HG03378 (cell line): ENCODE results near the gene HOXC9.

Experiments
- ATAC-seq: cut with Tn5 transposase; IDR thresholded peaks from one replicate; pipeline ENCODE4 v1.9.1; 2021; ENCODE audit warnings: mild to moderate bottlenecking, moderate library complexity; ENCODE audit not compliant: unreplicated experiment

HOXC9 gene

DNA sequence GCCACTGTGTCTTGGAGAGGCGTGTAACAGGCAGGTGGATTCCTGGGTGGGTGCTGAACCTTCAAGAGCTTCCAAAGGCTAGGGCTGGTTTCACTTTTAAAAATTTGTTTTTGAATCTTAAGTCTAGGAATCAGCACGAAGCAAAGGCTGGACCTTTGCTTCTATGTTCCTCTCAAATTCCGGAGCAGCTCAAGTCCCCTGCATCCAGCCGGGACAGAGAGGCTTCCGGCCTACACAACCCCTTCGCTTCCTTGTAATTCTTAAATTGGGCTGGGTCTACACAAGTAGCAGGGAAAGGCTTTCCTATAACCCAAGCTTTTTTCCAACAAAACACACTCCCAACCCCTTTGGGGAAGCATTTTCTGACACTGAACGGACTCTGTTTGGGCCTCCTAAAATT lies 37.0 kb upstream of the HOXC9 start:
- ATAC-seq = no peak

DNA sequence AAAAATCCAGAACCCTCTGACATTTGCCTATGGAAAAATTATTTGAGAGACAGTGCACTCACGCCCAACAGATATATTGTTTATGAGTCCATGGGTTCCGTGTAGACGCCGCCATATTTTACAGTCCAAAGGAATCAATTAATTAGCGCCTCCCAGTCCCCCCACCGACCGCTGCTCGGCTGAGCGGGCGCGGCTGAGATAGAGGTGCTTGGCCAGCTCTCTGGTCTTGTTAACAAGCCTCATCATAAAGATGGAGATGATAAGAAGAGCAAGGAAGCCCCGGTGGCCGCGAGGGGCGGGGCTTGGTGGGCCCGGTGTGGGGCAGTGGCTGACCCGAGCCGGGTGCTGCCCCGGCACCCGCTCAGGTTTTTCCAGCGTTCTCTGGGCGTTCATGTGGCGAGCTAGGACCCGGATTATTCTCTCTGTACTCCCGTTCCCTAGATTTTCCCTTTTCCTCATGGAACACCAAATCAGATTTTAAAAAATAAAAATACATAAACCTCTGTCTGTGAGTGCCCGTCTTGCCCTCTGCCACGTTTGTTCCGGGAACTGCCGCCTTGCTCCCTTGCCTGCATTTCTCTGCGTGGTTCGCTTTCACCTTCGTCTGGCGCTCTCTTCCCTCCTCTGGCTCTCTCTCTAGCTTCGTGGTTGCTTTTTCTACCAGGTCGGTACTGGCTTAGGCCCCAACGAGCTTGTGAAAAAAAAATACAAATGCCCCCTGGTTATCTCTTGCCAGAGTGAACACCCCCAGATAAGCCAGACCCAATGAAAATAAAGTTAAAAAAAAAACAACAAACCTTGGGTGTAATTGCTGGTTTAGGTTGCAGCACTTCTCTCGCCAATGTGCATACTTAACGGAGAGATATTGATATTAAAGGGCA lies 36.3 kb upstream of the HOXC9 start:
- no peak for ATAC-seq

GRCh38 chr12:53964315-53964713 lies 35.6 kb upstream of the HOXC9 start:
- ATAC-seq = no peak

GRCh38 chr12:53965281-53966084 lies 34.5 kb upstream of the HOXC9 start:
- no peak for ATAC-seq

DNA sequence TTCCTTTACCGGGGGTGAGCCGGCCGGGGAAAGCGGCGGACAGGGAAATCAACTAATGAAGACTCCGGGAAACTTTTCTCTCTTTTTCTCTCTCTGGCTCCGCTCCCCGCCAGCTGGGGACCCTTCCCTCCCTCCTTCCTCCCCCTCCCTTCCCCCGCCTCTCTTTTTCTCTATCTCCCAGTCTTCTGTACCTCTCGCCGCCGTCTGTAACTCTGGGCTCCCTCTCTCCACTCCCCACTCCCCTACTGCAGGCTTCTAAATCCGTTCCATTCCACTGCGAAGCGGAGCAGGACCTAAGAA lies 33.9 kb upstream of the HOXC9 start:
- no peak for ATAC-seq

DNA sequence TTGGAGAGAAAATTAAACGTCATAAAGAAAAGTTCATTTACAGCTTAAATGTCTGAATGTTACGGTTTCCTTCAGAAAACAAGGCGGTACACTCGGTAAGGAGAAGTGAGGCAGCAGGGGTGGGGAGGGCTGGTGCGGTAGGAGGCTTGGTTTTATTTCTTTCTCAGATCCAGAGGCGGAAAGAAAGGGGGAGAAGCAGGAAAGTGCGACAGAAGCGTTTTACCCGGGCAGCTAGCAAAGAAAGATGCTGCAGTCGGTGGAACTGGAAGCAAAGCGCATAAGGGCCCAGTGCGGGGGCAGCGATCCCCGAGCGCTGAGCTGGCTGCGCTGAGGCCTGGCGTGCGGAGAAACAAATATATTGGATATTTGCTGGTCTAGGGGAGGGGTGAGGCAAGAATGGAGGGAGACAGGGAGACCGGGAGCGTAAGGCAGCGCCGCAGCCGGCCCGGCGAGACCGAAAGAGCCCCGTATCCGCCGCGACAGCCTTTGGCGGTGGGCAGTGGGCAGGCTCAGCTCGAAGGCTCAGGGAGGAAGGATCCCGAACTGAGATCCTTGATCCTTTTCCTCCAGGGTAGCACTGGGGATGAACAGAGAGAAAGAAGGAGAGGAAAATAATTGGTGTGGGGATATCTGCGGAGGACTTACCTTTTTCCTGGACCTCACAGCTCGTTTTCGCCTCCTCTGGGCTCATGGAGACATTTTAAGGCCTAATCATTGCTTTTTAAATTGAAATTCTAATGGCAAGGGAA lies 33.4 kb upstream of the HOXC9 start:
- ATAC-seq = no peak

- ATAC-seq = no peak
Measured at GRCh38 chr12:53967421-53967925, 32.5 kb upstream of the HOXC9 start.

GRCh38 chr12:53968214-53969127 lies 31.5 kb upstream of the HOXC9 start:
- ATAC-seq = no peak

DNA sequence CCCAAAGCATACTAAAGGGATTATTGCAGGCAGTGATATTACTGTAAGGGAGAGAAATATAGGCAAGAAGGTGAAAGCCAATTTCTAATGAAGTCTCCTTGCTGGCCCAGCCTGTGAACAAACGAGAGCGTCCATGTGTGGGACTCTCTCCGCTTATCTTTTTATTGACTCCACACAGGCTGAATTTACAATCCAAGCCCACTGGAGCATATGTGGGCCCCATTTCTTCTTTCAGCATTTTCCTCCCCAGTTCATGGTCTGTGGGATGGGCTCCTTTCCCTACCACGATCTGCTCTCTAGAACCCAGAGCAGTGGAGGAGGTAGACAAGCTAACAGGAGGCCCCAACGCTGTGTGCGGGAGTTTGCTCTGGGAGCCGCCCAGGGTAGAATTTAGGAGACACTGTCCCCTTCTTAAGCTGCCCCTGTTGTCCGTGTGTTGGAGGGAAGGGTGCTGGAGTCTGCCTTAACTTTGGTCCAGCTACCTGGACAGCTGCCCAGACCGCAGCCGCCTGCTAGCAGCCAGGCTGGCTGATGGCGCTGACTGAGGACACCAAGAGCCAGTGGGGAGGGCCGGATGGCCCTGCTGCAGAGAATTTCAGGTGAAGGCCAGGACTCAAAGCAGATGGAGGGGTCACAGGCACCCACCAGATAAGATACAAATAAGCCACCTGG lies 30.2 kb upstream of the HOXC9 start:
- ATAC-seq = no peak

DNA sequence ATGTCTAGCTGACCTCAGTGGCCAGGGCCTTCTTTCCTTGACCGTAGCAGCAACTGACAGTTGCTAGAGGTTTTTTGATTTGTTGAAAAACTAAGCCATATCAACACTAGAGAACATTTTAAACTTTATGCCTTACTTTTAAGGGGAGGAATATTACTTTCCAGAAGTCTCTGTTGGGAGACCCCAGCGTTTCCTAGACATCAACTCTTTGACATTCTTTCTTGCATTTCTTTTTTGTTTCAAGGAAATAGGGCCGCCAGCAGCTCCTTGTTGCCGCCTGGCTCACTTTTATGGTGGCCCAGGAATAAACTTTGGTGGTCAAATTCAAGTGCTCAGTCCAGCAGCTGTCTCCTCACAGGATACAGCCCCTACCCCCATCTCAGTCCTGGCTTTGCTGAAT lies 29.5 kb upstream of the HOXC9 start:
- no peak for ATAC-seq

GRCh38 chr12:53971129-53971528 lies 28.8 kb upstream of the HOXC9 start:
- ATAC-seq = no peak

DNA sequence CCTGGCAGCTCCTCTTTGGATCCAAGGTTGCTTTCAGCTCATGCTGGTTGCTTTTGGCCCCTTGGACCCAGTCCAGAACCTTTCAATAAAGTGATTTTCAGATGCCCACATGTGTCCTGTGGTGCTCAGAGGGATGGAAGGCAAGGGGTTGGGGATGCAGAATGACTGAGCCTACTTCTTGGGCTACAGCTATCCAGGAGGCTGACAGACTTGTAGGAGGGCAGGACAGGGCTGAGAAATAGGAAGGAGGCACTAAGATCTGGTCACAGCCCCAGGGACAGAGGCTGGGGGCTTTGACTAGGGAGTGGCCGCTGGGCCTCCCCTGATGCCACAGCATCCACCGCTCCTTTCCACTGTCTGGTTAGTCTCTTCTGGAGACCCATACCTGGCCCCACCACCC lies 28.3 kb upstream of the HOXC9 start:
- ATAC-seq = no peak

DNA sequence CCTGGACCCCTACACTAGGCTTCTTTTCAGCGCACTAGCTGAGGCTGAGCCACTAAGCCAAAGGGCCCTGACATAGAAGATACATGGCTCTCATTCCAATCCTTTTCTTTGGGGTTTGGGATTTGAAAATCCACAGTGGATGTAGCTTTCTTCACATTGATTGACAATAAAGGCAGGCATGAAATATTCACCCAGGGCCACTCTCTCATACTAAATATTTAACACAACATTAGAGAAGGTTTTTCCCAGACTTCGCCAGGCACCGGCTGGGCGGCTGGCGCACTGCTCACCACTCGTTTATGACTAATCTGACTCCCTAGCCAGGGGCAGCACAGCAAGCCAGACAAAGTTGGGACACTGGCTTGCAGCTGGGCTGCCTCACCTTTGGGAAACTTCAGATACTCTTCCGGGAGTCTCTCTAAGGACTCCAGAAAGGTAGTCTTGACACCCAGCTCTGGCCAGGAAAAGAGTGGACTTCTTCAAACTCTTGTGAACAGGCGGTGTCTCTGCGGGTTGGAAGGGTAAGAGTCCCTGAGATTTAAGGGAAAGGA lies 27.7 kb upstream of the HOXC9 start:
- ATAC-seq = no peak

GRCh38 chr12:53972722-53973235 lies 27.2 kb upstream of the HOXC9 start, which contains the start of gene HOXC11:
HOXC11 (plus strand) TSS chr12:53973126; CDS start chr12:53973242, 116 bp downstream.
- no peak for ATAC-seq

- ATAC-seq = no peak
Measured at GRCh38 chr12:53973236-53974042, 26.5 kb upstream of the HOXC9 start.

- ATAC-seq = no peak
Measured at GRCh38 chr12:53974084-53975063, 25.6 kb upstream of the HOXC9 start, which contains the start of gene HOTAIR. HOTAIR (minus strand) TSS chr12:53974954.

DNA sequence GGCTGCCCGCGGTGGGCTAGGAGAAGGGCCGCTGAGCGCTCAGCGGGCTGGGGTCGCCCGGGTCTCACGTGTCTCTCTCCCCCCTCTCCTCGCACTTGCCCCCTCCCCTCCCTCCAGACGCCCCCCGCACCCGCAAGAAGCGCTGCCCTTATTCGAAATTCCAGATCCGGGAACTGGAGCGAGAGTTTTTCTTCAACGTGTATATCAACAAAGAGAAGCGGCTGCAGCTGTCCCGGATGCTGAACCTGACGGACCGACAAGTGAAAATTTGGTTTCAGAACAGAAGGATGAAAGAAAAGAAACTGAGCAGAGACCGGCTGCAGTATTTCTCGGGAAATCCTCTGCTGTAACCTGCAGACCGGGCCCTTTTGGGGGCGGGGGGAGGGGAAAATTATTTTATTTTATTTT lies 24.9 kb upstream of the HOXC9 start:
- ATAC-seq = no peak
